ENCODE results near the gene TFB2M.
"Not testable (repeated sequence)": the region's sequence is repeated elsewhere in the genome, so short reads cannot be mapped to it uniquely, and the experiment has no call there.

The TFB2M gene

GRCh38 chr1:246564839-246565750, 966 bp downstream of the TFB2M start:
- H3K36me3 Mint-ChIP-seq (ENCODE audit: insufficient read depth), result peaks cover 24% of the 10 kb centered on the region
- ATAC-seq (replicated peaks; ENCODE audit: extremely low read depth, poor library complexity, severe bottlenecking) (no peak), DNase-seq (ENCODE audit: low spot score in 2 of 2) (no peak)
- H3K9me3 Mint-ChIP-seq, result no peaks in the 10 kb centered on the region
- H3K27ac Mint-ChIP-seq (ENCODE audit: low read depth), result peak overlapping the region; percentile 98
- no peaks in the 10 kb centered on the region for H3K27me3 Mint-ChIP-seq
- H3K4me3 Mint-ChIP-seq, result peak overlapping the region; percentile 99
- peaks cover 32% of the 10 kb centered on the region for H3K4me1 Mint-ChIP-seq

GRCh38 chr1:246560833-246561232, 5.2 kb downstream of the TFB2M start:
- H3K27ac Mint-ChIP-seq (ENCODE audit: low read depth); H3K9me3 Mint-ChIP-seq; ATAC-seq (replicated peaks; ENCODE audit: extremely low read depth, poor library complexity, severe bottlenecking); H3K27me3 Mint-ChIP-seq; DNase-seq (ENCODE audit: low spot score in 2 of 2); H3K4me3 Mint-ChIP-seq: not testable (repeated sequence)
- H3K36me3 Mint-ChIP-seq (ENCODE audit: insufficient read depth), result peaks cover 34% of the 10 kb centered on the region
- peaks cover 14% of the 10 kb centered on the region for H3K4me1 Mint-ChIP-seq

GRCh38 chr1:246559310-246559709, 6.8 kb downstream of the TFB2M start:
- DNase-seq (ENCODE audit: low spot score in 2 of 2) (no peak), ATAC-seq (replicated peaks; ENCODE audit: extremely low read depth, poor library complexity, severe bottlenecking) (no peak)
- H3K27me3 Mint-ChIP-seq, result no peaks in the 10 kb centered on the region
- H3K4me1 Mint-ChIP-seq, result peaks cover 8% of the 10 kb centered on the region
- H3K36me3 Mint-ChIP-seq (ENCODE audit: insufficient read depth), result peaks cover 39% of the 10 kb centered on the region
- no peak overlapping the region for H3K27ac Mint-ChIP-seq (ENCODE audit: low read depth)
- H3K4me3 Mint-ChIP-seq, result no peak overlapping the region
- no peaks in the 10 kb centered on the region for H3K9me3 Mint-ChIP-seq

GRCh38 chr1:246558041-246558440, 8.0 kb downstream of the TFB2M start:
- DNase-seq (ENCODE audit: low spot score in 2 of 2) (no peak), ATAC-seq (replicated peaks; ENCODE audit: extremely low read depth, poor library complexity, severe bottlenecking) (no peak)
- no peak overlapping the region for H3K27ac Mint-ChIP-seq (ENCODE audit: low read depth)
- H3K27me3 Mint-ChIP-seq, result no peaks in the 10 kb centered on the region
- peaks cover 43% of the 10 kb centered on the region for H3K36me3 Mint-ChIP-seq (ENCODE audit: insufficient read depth)
- no peaks in the 10 kb centered on the region for H3K9me3 Mint-ChIP-seq
- peaks cover 8% of the 10 kb centered on the region for H3K4me1 Mint-ChIP-seq
- no peak overlapping the region for H3K4me3 Mint-ChIP-seq

- Mint-ChIP-seq H3K27ac (ENCODE audit: low read depth) (no peak overlapping the region), H3K4me3 (no peak overlapping the region), H3K27me3 (no peaks in the 10 kb centered on the region), H3K4me1 (peaks cover 8% of the 10 kb centered on the region), H3K9me3 (no peaks in the 10 kb centered on the region), H3K36me3 (ENCODE audit: insufficient read depth) (peaks cover 51% of the 10 kb centered on the region)
- DNase-seq (ENCODE audit: low spot score in 2 of 2) (no peak), ATAC-seq (replicated peaks; ENCODE audit: extremely low read depth, poor library complexity, severe bottlenecking) (no peak)
Measured at GRCh38 chr1:246554201-246554600, 11.9 kb downstream of the TFB2M start.

- DNase-seq (ENCODE audit: low spot score in 2 of 2), result no peak
- H3K36me3 Mint-ChIP-seq (ENCODE audit: insufficient read depth), result peaks cover 53% of the 10 kb centered on the region
Measured at GRCh38 chr1:246552110-246552509, 14.0 kb downstream of the TFB2M start.

DNA sequence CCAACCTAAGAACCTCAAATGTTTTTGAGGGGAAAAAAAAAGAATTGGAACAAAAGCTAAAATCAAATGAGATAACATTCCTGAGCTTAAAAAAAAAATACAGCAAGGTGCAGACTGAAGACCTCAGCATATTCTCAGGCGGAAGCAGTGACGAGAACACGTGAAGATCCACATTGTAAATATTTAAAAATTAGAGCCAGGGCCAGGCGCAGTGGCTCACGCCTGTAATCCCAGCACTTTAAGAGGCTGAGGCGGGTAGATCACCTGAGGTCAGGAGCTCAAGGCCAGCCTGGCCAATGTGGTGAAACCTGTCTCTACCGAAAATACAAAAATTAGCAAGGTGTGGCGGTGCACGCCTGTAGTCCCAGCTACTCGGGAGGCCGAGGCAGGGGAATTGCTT, 15.7 kb downstream of the TFB2M start:
- Mint-ChIP-seq H3K27me3 (no peaks in the 10 kb centered on the region), H3K4me3 (no peak overlapping the region), H3K27ac (ENCODE audit: low read depth) (no peak overlapping the region), H3K4me1 (peaks cover 6% of the 10 kb centered on the region), H3K36me3 (ENCODE audit: insufficient read depth) (peaks cover 59% of the 10 kb centered on the region), H3K9me3 (no peaks in the 10 kb centered on the region)
- DNase-seq (ENCODE audit: low spot score in 2 of 2) (no peak), ATAC-seq (replicated peaks; ENCODE audit: extremely low read depth, poor library complexity, severe bottlenecking) (no peak)

More at GRCh38 chr1:246552110-246552509, 14.0 kb downstream of the TFB2M start:
- no peaks in the 10 kb centered on the region for H3K27me3 Mint-ChIP-seq
- ATAC-seq (replicated peaks; ENCODE audit: extremely low read depth, poor library complexity, severe bottlenecking), result no peak
- peaks cover 6% of the 10 kb centered on the region for H3K4me1 Mint-ChIP-seq
- H3K4me3 Mint-ChIP-seq, result no peak overlapping the region
- no peak overlapping the region for H3K27ac Mint-ChIP-seq (ENCODE audit: low read depth)
- no peaks in the 10 kb centered on the region for H3K9me3 Mint-ChIP-seq

GRCh38 chr1:246549665-246550064, 16.4 kb downstream of the TFB2M start:
- H3K4me3 Mint-ChIP-seq, result no peak overlapping the region
- H3K4me1 Mint-ChIP-seq, result peaks cover 6% of the 10 kb centered on the region
- no peak for DNase-seq (ENCODE audit: low spot score in 2 of 2)
- no peak overlapping the region for H3K27ac Mint-ChIP-seq (ENCODE audit: low read depth)
- no peaks in the 10 kb centered on the region for H3K9me3 Mint-ChIP-seq
- no peak for ATAC-seq (replicated peaks; ENCODE audit: extremely low read depth, poor library complexity, severe bottlenecking)
- peaks cover 56% of the 10 kb centered on the region for H3K36me3 Mint-ChIP-seq (ENCODE audit: insufficient read depth)
- no peaks in the 10 kb centered on the region for H3K27me3 Mint-ChIP-seq

- Mint-ChIP-seq H3K27me3 (no peaks in the 10 kb centered on the region), H3K4me3 (no peak overlapping the region), H3K4me1 (no peaks in the 10 kb centered on the region), H3K27ac (ENCODE audit: low read depth) (no peak overlapping the region), H3K9me3 (no peaks in the 10 kb centered on the region), H3K36me3 (ENCODE audit: insufficient read depth) (peaks cover 57% of the 10 kb centered on the region)
- DNase-seq (ENCODE audit: low spot score in 2 of 2), result no peak
- no peak for ATAC-seq (replicated peaks; ENCODE audit: extremely low read depth, poor library complexity, severe bottlenecking)
Measured at GRCh38 chr1:246544001-246544400, 22.1 kb downstream of the TFB2M start.

GRCh38 chr1:246540738-246541491, 25.1 kb downstream of the TFB2M start:
- Mint-ChIP-seq H3K27ac (ENCODE audit: low read depth) (no peak overlapping the region), H3K36me3 (ENCODE audit: insufficient read depth) (peaks cover 35% of the 10 kb centered on the region)
- ATAC-seq (replicated peaks; ENCODE audit: extremely low read depth, poor library complexity, severe bottlenecking), result no peak

DNA sequence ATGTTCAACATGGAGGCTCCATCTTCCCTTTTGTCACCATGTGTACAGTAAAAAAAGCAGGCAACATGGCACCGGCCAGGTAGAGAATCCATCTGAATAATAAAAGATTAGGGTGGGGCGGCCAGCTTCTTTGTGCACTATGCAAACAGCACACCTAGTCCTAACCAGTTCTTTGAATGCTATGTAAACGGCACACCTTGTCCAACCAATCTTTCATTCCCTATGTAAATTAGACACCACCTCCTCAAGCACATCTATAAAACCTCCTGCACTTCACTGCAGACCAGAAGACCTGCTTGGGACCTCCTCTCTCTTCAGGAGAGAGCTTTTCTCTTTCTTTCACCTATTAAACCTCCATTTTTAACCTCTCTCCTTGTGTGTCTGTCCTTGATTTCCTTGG, 28.2 kb downstream of the TFB2M start:
- DNase-seq (ENCODE audit: low spot score in 2 of 2), result no peak
- H3K36me3 Mint-ChIP-seq (ENCODE audit: insufficient read depth), result peaks cover 19% of the 10 kb centered on the region
- no peak overlapping the region for H3K27ac Mint-ChIP-seq (ENCODE audit: low read depth)
- no peaks in the 10 kb centered on the region for H3K9me3 Mint-ChIP-seq
- no peak overlapping the region for H3K4me3 Mint-ChIP-seq
- no peaks in the 10 kb centered on the region for H3K4me1 Mint-ChIP-seq
- ATAC-seq (replicated peaks; ENCODE audit: extremely low read depth, poor library complexity, severe bottlenecking), result no peak
- H3K27me3 Mint-ChIP-seq, result no peaks in the 10 kb centered on the region

More at GRCh38 chr1:246540738-246541491, 25.1 kb downstream of the TFB2M start:
- Mint-ChIP-seq H3K4me3 (no peak overlapping the region), H3K4me1 (no peaks in the 10 kb centered on the region), H3K9me3 (no peaks in the 10 kb centered on the region), H3K27me3 (no peaks in the 10 kb centered on the region)
- DNase-seq (ENCODE audit: low spot score in 2 of 2), result no peak

GRCh38 chr1:246537441-246537840, 28.6 kb downstream of the TFB2M start:
- DNase-seq (ENCODE audit: low spot score in 2 of 2), result no peak
- no peaks in the 10 kb centered on the region for H3K9me3 Mint-ChIP-seq
- no peak overlapping the region for H3K4me3 Mint-ChIP-seq
- no peaks in the 10 kb centered on the region for H3K4me1 Mint-ChIP-seq
- no peak overlapping the region for H3K27ac Mint-ChIP-seq (ENCODE audit: low read depth)
- H3K36me3 Mint-ChIP-seq (ENCODE audit: insufficient read depth), result peaks cover 18% of the 10 kb centered on the region
- ATAC-seq (replicated peaks; ENCODE audit: extremely low read depth, poor library complexity, severe bottlenecking), result no peak
- H3K27me3 Mint-ChIP-seq, result peaks cover 3% of the 10 kb centered on the region

DNA sequence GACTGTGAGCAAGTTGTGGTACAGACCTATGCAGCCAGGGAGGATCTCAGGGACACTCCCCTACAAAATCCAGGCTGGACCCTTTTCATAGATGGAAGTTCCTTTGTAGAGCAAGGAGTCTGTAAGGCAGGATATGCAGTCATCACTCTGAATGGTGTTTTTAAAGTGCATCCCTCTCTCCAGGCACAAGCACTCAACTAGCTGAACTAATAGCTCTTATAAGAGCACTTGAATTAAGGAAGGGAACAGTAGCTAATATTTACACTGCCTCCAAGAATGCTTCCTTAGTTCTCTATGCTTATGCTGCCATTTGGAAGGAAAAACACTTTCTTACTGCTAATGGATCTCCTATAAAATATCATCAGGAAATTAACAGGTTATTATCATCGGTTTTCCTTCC, 31.9 kb downstream of the TFB2M start:
- no peaks in the 10 kb centered on the region for H3K4me1 Mint-ChIP-seq
- H3K36me3 Mint-ChIP-seq (ENCODE audit: insufficient read depth), result peaks cover 2% of the 10 kb centered on the region
- H3K4me3 Mint-ChIP-seq, result no peak overlapping the region
- DNase-seq (ENCODE audit: low spot score in 2 of 2), result no peak
- H3K9me3 Mint-ChIP-seq, result no peaks in the 10 kb centered on the region
- no peak for ATAC-seq (replicated peaks; ENCODE audit: extremely low read depth, poor library complexity, severe bottlenecking)
- no peak overlapping the region for H3K27ac Mint-ChIP-seq (ENCODE audit: low read depth)
- peaks cover 19% of the 10 kb centered on the region for H3K27me3 Mint-ChIP-seq
